Bronchus fibroblast of lung (primary cell): ENCODE data around the gene PCDHB16. TPM values are rescaled to one million over a fixed set of nuclear protein-coding genes. Genes with fewer than 3 reads are reported as not detected.

ENCODE experiments used
- total RNA-seq: library from RNA; depleted of rRNA; stranded (reverse); fragments of >200 nt; gene quantifications from 2 replicates; pipeline ENCODE4 v1.2.3, GENCODE V29; 2015

The PCDHB16 gene
- under 0.01 TPM in 1 of 2 replicates, not detected in the other for total RNA-seq

GRCh38 chr5:141182248-141182647, at the start of gene PCDHB16:
Gene PCDHB16 (plus strand): TSS chr5:141182387. CDS start chr5:141182560, 173 bp downstream.

GRCh38 chr5:141135030-141135717, 47.0 kb upstream of the PCDHB16 start, which contains the start of gene PCDHB5:
Gene PCDHB5 (plus strand): TSS chr5:141135206. CDS start chr5:141135435, 229 bp downstream.

DNA sequence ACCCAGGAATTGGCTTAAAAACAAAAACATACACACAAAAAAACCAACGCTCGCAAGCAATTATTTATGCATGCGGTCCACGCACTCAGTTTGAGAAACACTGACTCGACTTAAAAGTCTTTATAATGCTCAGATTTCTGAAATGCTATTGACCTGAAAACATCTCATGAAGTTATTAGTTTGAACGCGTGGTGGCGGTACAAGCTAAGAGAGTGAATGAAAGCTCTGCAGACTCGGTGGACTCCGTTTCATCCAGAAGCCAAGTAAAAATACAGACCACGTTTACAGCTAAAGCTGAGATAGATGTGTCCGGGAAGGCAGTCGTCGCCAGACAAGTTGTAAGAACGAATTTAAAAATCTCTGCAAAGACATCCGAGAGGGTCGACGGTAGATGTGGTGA, 32.4 kb upstream of the PCDHB16 start, which contains the start of gene PCDHB6:
PCDHB6 (plus strand) TSS at position 246 of the 400 bp plus-strand sequence. CDS start 201 bp downstream, outside the sequence.

GRCh38 chr5:141172381-141173204, 9.6 kb upstream of the PCDHB16 start, which contains the start of gene PCDHB7:
Gene PCDHB7 (plus strand): TSS chr5:141172644. CDS start chr5:141172836, 192 bp downstream.

DNA sequence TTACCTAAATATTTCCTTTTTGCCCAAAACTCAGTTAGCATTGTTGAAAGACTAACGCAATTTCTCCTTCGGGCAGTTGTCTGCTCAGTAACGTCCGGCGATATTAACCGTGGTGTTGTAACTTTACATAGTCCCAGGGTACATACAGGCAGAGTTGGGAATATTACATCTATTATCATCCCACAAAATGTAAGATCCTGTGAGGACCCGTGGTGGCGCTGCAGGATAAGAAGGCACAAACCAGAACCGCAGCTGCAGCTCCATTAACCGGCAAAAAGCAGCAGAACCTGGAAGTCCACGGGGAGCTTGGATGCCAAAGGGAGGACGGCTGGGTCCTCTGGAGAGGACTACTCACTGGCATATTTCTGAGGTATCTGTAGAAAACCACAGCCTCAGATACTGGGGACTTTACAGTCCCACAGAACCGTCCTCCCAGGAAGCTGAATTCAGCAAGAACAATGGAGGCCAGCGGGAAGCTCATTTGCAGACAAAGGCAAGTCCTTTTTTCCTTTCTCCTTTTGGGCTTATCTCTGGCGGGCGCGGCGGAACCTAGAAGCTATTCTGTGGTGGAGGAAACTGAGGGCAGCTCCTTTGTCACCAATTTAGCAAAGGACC, 4.5 kb upstream of the PCDHB16 start, which contains the start of gene PCDHB8:
PCDHB8 (plus strand) TSS at position 214 of the 615 bp plus-strand sequence; CDS start at position 459, 245 bp downstream.

DNA sequence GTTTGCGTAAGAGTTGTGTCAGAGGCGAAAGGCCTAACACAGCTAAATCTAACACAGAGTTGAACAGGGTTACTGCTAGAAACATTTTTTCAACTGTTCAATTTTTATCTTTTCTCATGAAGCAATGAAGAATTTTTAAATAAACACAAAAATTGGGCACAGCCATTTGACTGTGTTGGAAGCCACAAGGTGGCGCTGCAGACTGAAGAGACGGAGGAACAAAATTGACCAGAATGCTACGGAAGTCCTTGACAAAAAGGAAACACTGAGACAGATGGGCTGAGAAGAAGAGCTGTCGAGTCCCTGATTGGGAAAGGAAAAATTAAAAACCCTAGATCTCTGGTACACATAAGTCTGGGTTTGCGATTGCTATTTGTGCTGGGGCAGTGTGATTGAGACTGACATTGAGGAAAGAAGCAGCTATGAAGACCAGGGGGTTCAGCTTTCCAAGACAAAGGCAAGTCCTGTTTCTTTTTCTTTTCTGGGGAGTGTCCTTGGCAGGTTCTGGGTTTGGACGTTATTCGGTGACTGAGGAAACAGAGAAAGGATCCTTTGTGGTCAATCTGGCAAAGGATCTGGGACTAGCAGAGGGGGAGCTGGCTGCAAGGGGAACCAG, 4.8 kb downstream of the PCDHB16 start, which contains the start of gene PCDHB9:
PCDHB9 (plus strand) TSS at position 265 of the 616 bp plus-strand sequence; CDS start at position 423, 158 bp downstream.

GRCh38 chr5:141192110-141192725, 10.0 kb downstream of the PCDHB16 start, which contains the start of gene PCDHB10:
Gene PCDHB10 (plus strand): TSS chr5:141192353. CDS start chr5:141192553, 200 bp downstream.

DNA sequence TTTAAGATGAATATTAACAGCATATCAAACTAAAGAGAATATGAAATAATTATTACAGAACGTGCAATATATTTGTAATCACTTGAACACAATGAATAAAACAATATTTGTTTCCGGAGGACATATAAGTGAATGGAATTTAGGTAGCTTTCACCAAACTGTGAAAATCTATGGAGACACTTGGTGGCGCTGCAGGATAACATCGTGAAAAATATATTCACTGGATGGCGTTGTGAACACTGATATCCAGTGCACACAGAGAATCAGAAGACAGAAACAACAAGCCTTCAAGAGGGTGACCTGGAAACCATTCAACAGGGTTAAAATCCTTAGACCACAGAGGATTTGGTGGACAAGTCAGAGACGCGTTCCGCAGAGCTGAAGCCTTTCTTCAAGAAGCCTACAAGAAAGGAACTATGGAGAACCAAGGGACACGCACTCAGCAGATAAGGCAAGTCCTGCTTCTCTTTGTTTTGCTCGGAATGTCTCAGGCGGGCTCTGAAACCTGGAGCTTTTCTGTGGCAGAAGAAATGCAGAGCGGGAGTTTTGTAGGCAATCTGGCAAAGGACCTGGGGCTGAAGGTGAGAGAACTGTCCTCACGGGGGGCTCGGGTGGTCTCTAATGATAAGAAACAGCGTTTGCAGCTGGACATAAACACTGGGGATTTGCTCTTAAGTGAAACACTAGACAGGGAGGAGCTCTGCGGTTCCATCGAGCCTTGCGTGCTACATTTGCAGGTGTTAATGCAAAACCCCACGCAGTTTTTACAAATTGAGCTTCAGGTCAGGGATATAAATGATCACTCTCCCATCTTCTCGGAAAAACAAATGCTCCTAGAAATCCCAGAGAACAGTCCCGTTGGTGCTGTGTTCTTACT, 17.4 kb downstream of the PCDHB16 start, which contains the start of gene PCDHB11:
PCDHB11 (plus strand) TSS at position 269 of the 877 bp plus-strand sequence; CDS start at position 417, 148 bp downstream.

GRCh38 chr5:141208478-141208877, 26.3 kb downstream of the PCDHB16 start, which contains the start of gene PCDHB12:
Gene PCDHB12 (plus strand): TSS chr5:141208719. CDS start chr5:141208908, 189 bp downstream.

DNA sequence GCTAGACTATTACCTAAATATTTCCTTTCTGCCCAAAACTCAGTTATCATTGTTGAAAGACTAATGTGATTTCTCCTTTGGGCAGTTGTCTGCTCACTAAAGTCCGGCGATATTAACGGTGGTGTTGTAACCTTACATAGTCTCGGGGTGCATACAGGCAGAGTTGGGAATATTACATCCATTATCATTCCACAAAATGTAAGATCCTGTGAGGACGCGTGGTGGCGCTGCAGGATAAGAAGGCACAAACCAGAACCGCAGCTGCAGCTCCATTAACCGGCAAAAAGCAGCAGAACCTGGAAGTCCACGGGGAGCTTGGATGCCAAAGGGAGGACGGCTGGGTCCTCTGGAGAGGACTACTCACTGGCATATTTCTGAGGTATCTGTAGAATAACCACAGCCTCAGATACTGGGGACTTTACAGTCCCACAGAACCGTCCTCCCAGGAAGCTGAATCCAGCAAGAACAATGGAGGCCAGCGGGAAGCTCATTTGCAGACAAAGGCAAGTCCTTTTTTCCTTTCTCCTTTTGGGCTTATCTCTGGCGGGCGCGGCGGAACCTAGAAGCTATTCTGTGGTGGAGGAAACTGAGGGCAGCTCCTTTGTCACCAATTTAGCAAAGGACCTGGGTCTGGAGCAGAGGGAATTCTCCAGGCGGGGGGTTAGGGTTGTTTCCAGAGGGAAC, 31.6 kb downstream of the PCDHB16 start, which contains the start of gene PCDHB13:
PCDHB13 (plus strand) TSS at position 264 of the 684 bp plus-strand sequence; CDS start at position 469, 205 bp downstream.

DNA sequence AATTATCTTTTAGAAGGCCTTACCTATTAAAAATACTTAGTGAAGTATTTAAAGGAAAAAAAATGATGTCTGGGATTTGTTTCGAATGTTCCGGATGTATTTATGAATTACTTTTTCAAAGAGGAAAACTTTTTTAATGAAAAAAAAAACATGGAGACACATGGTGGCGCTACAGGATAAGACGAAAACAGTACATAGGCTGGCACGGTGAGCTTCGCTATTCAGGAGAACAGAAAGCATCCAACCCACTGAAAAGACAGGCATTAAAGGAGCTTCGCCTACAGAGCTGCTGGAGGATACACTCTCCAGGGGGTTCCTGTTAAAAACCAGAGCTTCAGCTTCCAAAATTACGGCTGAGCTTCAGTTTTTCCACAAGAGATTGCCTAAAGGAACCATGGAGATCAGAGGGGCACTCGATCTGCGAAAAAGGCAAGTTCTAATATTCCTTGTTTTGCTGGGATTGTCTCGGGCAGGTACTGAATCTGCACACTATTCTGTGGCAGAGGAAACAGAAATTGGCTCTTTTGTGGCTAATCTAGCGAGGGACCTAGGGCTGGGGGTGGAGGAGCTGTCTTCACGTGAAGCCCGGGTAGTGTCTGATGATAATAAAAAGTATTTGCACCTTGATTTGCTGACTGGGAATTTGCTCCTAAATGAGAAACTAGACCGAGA, 41.1 kb downstream of the PCDHB16 start, which contains the start of gene PCDHB14:
PCDHB14 (plus strand) TSS at position 232 of the 672 bp plus-strand sequence; CDS start at position 395, 163 bp downstream.

Other genes starting within 250 kb of the PCDHB16 start
- not detected in 2 replicates for gene PCDHAC2, start 215.9 kb upstream of the PCDHB16 start, total RNA-seq
- gene PCDHB1, start 131.0 kb upstream of the PCDHB16 start, total RNA-seq: not detected in 2 replicates
- 0.34 and 0.45 TPM in 2 replicates for gene PCDHB2, start 87.8 kb upstream of the PCDHB16 start, total RNA-seq
- gene PCDHB3, start 81.9 kb upstream of the PCDHB16 start, total RNA-seq: 0.15 and 0.17 TPM in 2 replicates
- not detected in 2 replicates for gene PCDHB4, start 60.6 kb upstream of the PCDHB16 start, total RNA-seq
- gene PCDHB5, start 47.2 kb upstream of the PCDHB16 start, total RNA-seq: 0.84 and 0.89 TPM in 2 replicates
- not detected in 2 replicates for gene PCDHB6, start 32.3 kb upstream of the PCDHB16 start, total RNA-seq
- gene PCDHB7, start 9.7 kb upstream of the PCDHB16 start, total RNA-seq: 0.15 and 0.17 TPM in 2 replicates
- not detected in 2 replicates for gene PCDHB8, start 4.6 kb upstream of the PCDHB16 start, total RNA-seq
- not detected in 2 replicates for gene PCDHB9, start 4.8 kb downstream of the PCDHB16 start, total RNA-seq
- gene PCDHB10, start 10.0 kb downstream of the PCDHB16 start, total RNA-seq: under 0.01 and 0.15 TPM in 2 replicates
- gene PCDHB11, start 17.2 kb downstream of the PCDHB16 start, total RNA-seq: under 0.01 TPM in 2 replicates
- not detected in 2 replicates for gene PCDHB12, start 26.3 kb downstream of the PCDHB16 start, total RNA-seq
- under 0.01 TPM in 2 replicates for gene PCDHB13, start 31.5 kb downstream of the PCDHB16 start, total RNA-seq
- under 0.01 TPM in 1 of 2 replicates, not detected in the other for gene PCDHB14, start 41.0 kb downstream of the PCDHB16 start, total RNA-seq
- gene PCDHB15, start 63.0 kb downstream of the PCDHB16 start, total RNA-seq: 0.15 and 0.17 TPM in 2 replicates
- gene SLC25A2, start 121.7 kb downstream of the PCDHB16 start, total RNA-seq: not detected in 2 replicates
- gene TAF7, start 138.4 kb downstream of the PCDHB16 start, total RNA-seq: 31.8 and 38.5 TPM in 2 replicates
- gene PCDHGA1, start 148.1 kb downstream of the PCDHB16 start, total RNA-seq: under 0.01 and 0.15 TPM in 2 replicates
- 0.50 and 0.59 TPM in 2 replicates for gene PCDHGA2, start 156.4 kb downstream of the PCDHB16 start, total RNA-seq
- 0.15 and 0.34 TPM in 2 replicates for gene PCDHGA3, start 161.4 kb downstream of the PCDHB16 start, total RNA-seq
- 0.30 and 0.34 TPM in 2 replicates for gene PCDHGB1, start 167.7 kb downstream of the PCDHB16 start, total RNA-seq
- gene PCDHGA4, start 172.6 kb downstream of the PCDHB16 start, total RNA-seq: 1.0 and 1.3 TPM in 2 replicates
- 0.50 and 0.59 TPM in 2 replicates for gene PCDHGB2, start 177.6 kb downstream of the PCDHB16 start, total RNA-seq
- 0.15 and 0.34 TPM in 2 replicates for gene PCDHGA5, start 181.8 kb downstream of the PCDHB16 start, total RNA-seq
- gene PCDHGB3, start 187.9 kb downstream of the PCDHB16 start, total RNA-seq: 0.45 and 0.50 TPM in 2 replicates
- 0.67 and 1.0 TPM in 2 replicates for gene PCDHGA6, start 191.5 kb downstream of the PCDHB16 start, total RNA-seq
- 0.50 and 0.89 TPM in 2 replicates for gene PCDHGA7, start 200.4 kb downstream of the PCDHB16 start, total RNA-seq
- gene PCDHGB4, start 205.3 kb downstream of the PCDHB16 start, total RNA-seq: 4.0 and 4.4 TPM in 2 replicates
- gene PCDHGA8, start 210.2 kb downstream of the PCDHB16 start, total RNA-seq: 0.15 and 0.67 TPM in 2 replicates
- 10.6 and 13.8 TPM in 2 replicates for gene PCDHGB5, start 215.6 kb downstream of the PCDHB16 start, total RNA-seq
- 1.7 and 1.9 TPM in 2 replicates for gene PCDHGA9, start 220.4 kb downstream of the PCDHB16 start, total RNA-seq
- gene PCDHGB6, start 225.6 kb downstream of the PCDHB16 start, total RNA-seq: 1.3 and 2.1 TPM in 2 replicates
- gene PCDHGA10, start 230.6 kb downstream of the PCDHB16 start, total RNA-seq: 4.9 and 5.2 TPM in 2 replicates
- 6.1 and 7.2 TPM in 2 replicates for gene PCDHGB7, start 235.3 kb downstream of the PCDHB16 start, total RNA-seq
- gene PCDHGA11, start 238.7 kb downstream of the PCDHB16 start, total RNA-seq: 10.9 and 11.6 TPM in 2 replicates
- gene PCDHGA12, start 248.1 kb downstream of the PCDHB16 start, total RNA-seq: 7.7 and 8.4 TPM in 2 replicates